Caco-2 (cell line): ENCODE data around the gene SMURF2. TPM values are rescaled to one million over a fixed set of nuclear protein-coding genes. Genes with fewer than 3 reads are reported as not detected.

Experiments
- BruUV-seq: library from RNA; stranded (reverse); fragments of 400-500 nt; replicated peaks from 2 replicates; lab custom pipeline; 2021; lab: Mats Ljungman, UMichigan
- CTCF ChIA-PET: fragments of 300-600 bp; sonication (Branson Sonifier 250); formaldehyde crosslinking; loops from one replicate; lab custom pipeline; 2022; ENCODE audit warnings: antibody characterized with exemption; lab: Charles Lee
- POLR2A ChIA-PET: fragments of 300-600 bp; sonication (Branson Sonifier 250); formaldehyde crosslinking; loops from one replicate; lab custom pipeline; 2022; ENCODE audit warnings: antibody characterized with exemption; lab: Charles Lee
- DNase-seq, 2 experiments: peaks; one replicate each; pipeline versions ENCODE4 v3.0.0 to v3.0.0-alpha.2; 2020 to 2022
- H3K27me3 ChIP-seq: replicated peaks from 2 replicates; pipeline ENCODE4 v1.6.0; 2011; ENCODE audit warnings: low read length; ENCODE audit not compliant: control insufficient read depth, insufficient read depth
- H3K36me3 ChIP-seq: 2 replicates; pipeline ENCODE4 v1.5.1; 2011; ENCODE audit warnings: low read length; ENCODE audit not compliant: control insufficient read depth, insufficient read depth
- H3K4me1 ChIP-seq: fragments of 250-450 bp; sonication (Bioruptor Pico); 2 replicates; pipeline ENCODE4 v1.5.1; 2020; ENCODE audit warnings: mild to moderate bottlenecking
- H3K4me3 ChIP-seq: 2 replicates; pipeline ENCODE4 v1.5.1; 2011; ENCODE audit warnings: low read depth, mild to moderate bottlenecking, control low read depth, low read length
- H3K9me3 ChIP-seq: fragments of 250-450 bp; sonication (Bioruptor Pico); 2 replicates; pipeline ENCODE4 v1.5.1; 2020; ENCODE audit warnings: mild to moderate bottlenecking, moderate library complexity
- H3K27ac Mint-ChIP-seq: one replicate; pipeline ENCODE4 v1.8.0; 2022; ENCODE audit warnings: mixed read lengths; ENCODE audit not compliant: unreplicated experiment
- H3K27me3 Mint-ChIP-seq: one replicate; pipeline ENCODE4 v1.8.0; 2022; ENCODE audit warnings: mixed read lengths; ENCODE audit not compliant: insufficient read depth, unreplicated experiment
- H3K36me3 Mint-ChIP-seq: one replicate; pipeline ENCODE4 v1.8.0; 2022; ENCODE audit warnings: mild to moderate bottlenecking, mixed read lengths; ENCODE audit not compliant: insufficient read depth, unreplicated experiment
- H3K4me1 Mint-ChIP-seq: one replicate; pipeline ENCODE4 v1.8.0; 2022; ENCODE audit warnings: low read depth, mixed read lengths; ENCODE audit not compliant: unreplicated experiment
- H3K4me3 Mint-ChIP-seq: one replicate; pipeline ENCODE4 v1.8.0; 2022; ENCODE audit warnings: mild to moderate bottlenecking, moderate library complexity, mixed read lengths; ENCODE audit not compliant: unreplicated experiment
- H3K9me3 Mint-ChIP-seq: one replicate; pipeline ENCODE4 v1.8.0; 2022; ENCODE audit warnings: mixed read lengths; ENCODE audit not compliant: unreplicated experiment
- intact Hi-C: fragments of 100-400 bp; cut with micrococcal nuclease; formaldehyde crosslinking; loops from one replicate; pipeline ENCODE4 v1.10.0; 2022; ENCODE audit not compliant: unreplicated experiment
- total RNA-seq: library from RNA; stranded (reverse); gene quantifications from 2 replicates; pipeline ENCODE4 v1.2.3, GENCODE V29; 2022
- TF ChIP-seq, protein P1 (sequence below), 2 experiments: fragments of 200-600 bp in 1 of 2; IDR thresholded peaks; 1 replicate in 1 of 2; 2 replicates in 1 of 2; pipeline versions ENCODE4 v1.5.1 to v1.8.0; 2011 to 2022; ENCODE audit warnings: antibody characterized with exemption in 1 of 2, control low read depth in 1 of 2, inconsistent platforms in 1 of 2, low read depth in 1 of 2, low read length in 1 of 2, mild to moderate bottlenecking in 1 of 2, moderate library complexity in 1 of 2; ENCODE audit not compliant: insufficient read depth in 1 of 2, severe bottlenecking in 1 of 2, unreplicated experiment in 1 of 2

Gene SMURF2
- total RNA-seq, 1 experiment from 2014 or later, result 26.9 TPM

DNA sequence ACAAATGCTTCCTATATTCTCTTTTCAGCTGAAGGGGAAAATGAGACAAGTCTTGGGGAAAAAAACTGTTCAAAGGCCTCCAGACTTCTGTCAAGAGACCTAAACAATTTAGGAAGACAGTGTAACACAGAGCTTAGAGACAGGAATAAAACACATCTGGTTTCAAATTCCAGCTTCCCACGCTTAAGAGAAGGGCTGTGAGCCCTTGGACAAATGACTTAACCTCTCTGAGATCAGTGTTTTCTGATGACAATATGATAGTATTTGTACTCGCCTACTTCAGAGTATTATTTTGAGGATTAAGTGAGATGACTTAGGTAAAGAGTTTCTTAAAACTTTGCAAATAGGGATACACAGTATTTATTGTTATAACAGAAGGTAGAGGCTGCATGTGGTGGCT, 29.5 kb downstream of the SMURF2 start:
- Mint-ChIP-seq H3K27ac (no peak overlapping the region), H3K4me3 (no peak overlapping the region), H3K36me3 (no peaks in the 10 kb centered on the region), H3K4me1 (peaks cover 26% of the 10 kb centered on the region), H3K9me3 (no peaks in the 10 kb centered on the region), H3K27me3 (no peaks in the 10 kb centered on the region)
- BruUV-seq, result no TSS peak
- TF ChIP-seq, protein P1, sequence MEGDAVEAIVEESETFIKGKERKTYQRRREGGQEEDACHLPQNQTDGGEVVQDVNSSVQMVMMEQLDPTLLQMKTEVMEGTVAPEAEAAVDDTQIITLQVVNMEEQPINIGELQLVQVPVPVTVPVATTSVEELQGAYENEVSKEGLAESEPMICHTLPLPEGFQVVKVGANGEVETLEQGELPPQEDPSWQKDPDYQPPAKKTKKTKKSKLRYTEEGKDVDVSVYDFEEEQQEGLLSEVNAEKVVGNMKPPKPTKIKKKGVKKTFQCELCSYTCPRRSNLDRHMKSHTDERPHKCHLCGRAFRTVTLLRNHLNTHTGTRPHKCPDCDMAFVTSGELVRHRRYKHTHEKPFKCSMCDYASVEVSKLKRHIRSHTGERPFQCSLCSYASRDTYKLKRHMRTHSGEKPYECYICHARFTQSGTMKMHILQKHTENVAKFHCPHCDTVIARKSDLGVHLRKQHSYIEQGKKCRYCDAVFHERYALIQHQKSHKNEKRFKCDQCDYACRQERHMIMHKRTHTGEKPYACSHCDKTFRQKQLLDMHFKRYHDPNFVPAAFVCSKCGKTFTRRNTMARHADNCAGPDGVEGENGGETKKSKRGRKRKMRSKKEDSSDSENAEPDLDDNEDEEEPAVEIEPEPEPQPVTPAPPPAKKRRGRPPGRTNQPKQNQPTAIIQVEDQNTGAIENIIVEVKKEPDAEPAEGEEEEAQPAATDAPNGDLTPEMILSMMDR (IDR thresholded peaks at IDR 0.05; ENCODE audit: insufficient read depth in 1 of 2, low read depth in 1 of 2, low read length in 1 of 2, severe bottlenecking in 1 of 2, unreplicated experiment in 1 of 2), result no peak
- Histone ChIP-seq H3K4me3 (no peak overlapping the region), H3K36me3 (no peaks in the 10 kb centered on the region), H3K9me3 (no peaks in the 10 kb centered on the region), H3K27me3 (no peaks in the 10 kb centered on the region), H3K4me1 (peaks cover 8% of the 10 kb centered on the region; the same call in 1 of the 2 replicates)
- ChIA-PET POLR2A (no interaction called here), CTCF (no interaction called here)
- intact Hi-C loops, result no loop called here
- DNase-seq, result no peak

DNA sequence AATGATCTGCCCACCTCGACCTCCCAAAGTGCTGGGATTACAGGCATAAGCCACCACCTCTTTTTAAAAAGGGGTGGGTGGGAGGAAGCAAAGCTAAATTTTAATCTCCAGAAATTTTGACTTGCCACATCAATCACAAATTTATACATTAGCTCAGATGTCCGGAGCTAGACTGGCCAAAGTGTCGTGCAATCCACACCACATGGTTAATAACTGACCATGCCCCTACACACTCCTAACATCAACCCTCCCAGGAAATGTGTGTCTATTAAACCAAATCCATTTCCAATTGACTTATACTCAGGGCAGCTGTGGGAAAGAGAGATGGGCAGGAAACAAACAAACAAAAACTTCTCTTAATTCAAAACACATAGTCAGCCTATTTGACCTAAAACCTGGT, 29.9 kb downstream of the SMURF2 start:
- no peaks in the 10 kb centered on the region for H3K9me3 Mint-ChIP-seq
- peaks cover 8% of the 10 kb centered on the region; the same call in 1 of the 2 replicates for H3K4me1 ChIP-seq
- no peak overlapping the region for H3K4me3 ChIP-seq
- no peaks in the 10 kb centered on the region for H3K27me3 ChIP-seq
- TF ChIP-seq, protein P1 (IDR thresholded peaks at IDR 0.05; ENCODE audit: insufficient read depth in 1 of 2, low read depth in 1 of 2, low read length in 1 of 2, severe bottlenecking in 1 of 2, unreplicated experiment in 1 of 2), result no peak
- H3K36me3 Mint-ChIP-seq, result no peaks in the 10 kb centered on the region
- H3K4me1 Mint-ChIP-seq, result peaks cover 26% of the 10 kb centered on the region
- no peak overlapping the region for H3K27ac Mint-ChIP-seq
- H3K9me3 ChIP-seq, result no peaks in the 10 kb centered on the region
- no peak for DNase-seq
- H3K36me3 ChIP-seq, result no peaks in the 10 kb centered on the region
- intact Hi-C loops, result no loop called here
- ChIA-PET POLR2A (no interaction called here), CTCF (no interaction called here)
- no TSS peak for BruUV-seq
- H3K4me3 Mint-ChIP-seq, result no peak overlapping the region
- H3K27me3 Mint-ChIP-seq, result no peaks in the 10 kb centered on the region

DNA sequence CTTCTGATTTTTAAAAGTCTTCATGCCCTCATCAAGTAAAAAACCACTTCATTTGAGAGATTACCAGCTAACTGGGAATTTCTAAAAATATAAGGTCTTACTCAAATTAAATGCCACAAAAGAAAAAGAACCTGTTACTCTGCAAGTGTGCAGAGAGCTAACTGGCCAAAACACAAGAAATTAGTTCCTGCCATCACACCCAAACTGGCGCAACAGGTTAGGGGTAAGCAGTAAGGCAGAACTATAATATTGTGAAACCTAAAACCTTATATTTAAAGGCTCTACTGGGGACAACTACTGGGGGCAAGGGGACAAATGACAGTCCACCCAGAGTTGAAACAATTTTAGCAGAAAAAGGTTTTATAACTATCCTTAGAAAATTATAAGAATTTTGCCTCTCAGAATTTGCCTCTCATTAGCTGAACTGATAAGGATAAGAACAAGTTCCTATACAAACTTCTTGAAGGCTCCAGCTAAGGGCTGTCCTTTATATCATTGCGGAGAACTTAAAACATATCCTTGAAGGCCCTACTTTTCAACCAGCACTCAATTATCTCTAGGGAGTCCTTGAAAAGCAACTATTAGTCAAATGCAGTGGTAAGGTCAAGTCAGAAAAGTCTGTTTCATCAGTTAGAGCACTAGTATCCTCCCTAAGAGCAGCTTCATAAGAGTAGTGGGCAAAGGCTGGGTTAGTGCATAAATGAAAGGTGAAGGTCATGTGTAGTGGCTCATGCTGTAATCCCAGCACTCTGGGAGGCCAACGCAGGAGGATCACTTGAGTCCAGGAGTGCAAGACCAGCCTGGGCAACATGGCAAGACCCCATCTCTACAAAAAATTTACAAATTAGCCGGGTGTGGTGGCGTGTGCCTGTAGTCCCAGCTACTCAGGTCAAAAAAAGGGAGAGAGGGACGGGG, 31.5 kb downstream of the SMURF2 start:
- CTCF ChIA-PET, result no interaction called here
- Histone ChIP-seq H3K4me1 (peaks cover 8% of the 10 kb centered on the region; the same call in 1 of the 2 replicates), H3K36me3 (no peaks in the 10 kb centered on the region), H3K9me3 (no peaks in the 10 kb centered on the region), H3K27me3 (no peaks in the 10 kb centered on the region), H3K4me3 (no peak overlapping the region)
- no TSS peak for BruUV-seq
- Mint-ChIP-seq H3K4me3 (no peak overlapping the region), H3K4me1 (peaks cover 26% of the 10 kb centered on the region), H3K36me3 (no peaks in the 10 kb centered on the region), H3K27ac (no peak overlapping the region), H3K27me3 (no peaks in the 10 kb centered on the region), H3K9me3 (no peaks in the 10 kb centered on the region)
- POLR2A ChIA-PET, result interaction anchor here (0.5 kb wide), 1 partner anchor 83 kb away, joined by 3 read pairs; no protein-coding TSS in a partner anchor
- intact Hi-C loops, result no loop called here
- TF ChIP-seq, protein P1 (IDR thresholded peaks at IDR 0.05; ENCODE audit: insufficient read depth in 1 of 2, low read depth in 1 of 2, low read length in 1 of 2, severe bottlenecking in 1 of 2, unreplicated experiment in 1 of 2), result no peak
- no peak for DNase-seq
